Measurements from ENCODE around the gene RFX2.
"Not testable (repeated sequence)": the region's sequence is repeated elsewhere in the genome, so short reads cannot be mapped to it uniquely, and the experiment has no call there.

RFX2 gene

GRCh38 chr19:6034512-6034911 is 75.8 kb downstream of the RFX2 start:
- DNase-seq: no peak

GRCh38 chr19:6033744-6034264 is 76.5 kb downstream of the RFX2 start:
- no peak for DNase-seq

- DNase-seq: no peak
Measured at GRCh38 chr19:6032827-6033226, 77.5 kb downstream of the RFX2 start.

- DNase-seq: no peak
Measured at GRCh38 chr19:6032381-6032780, 77.9 kb downstream of the RFX2 start.

GRCh38 chr19:6030214-6030507 is 80.1 kb downstream of the RFX2 start:
- DNase-seq: no peak

- no peak for DNase-seq
Measured at GRCh38 chr19:6026390-6027227, 83.7 kb downstream of the RFX2 start.

GRCh38 chr19:6024756-6025155 is 85.5 kb downstream of the RFX2 start:
- DNase-seq: not testable (repeated sequence)

DNA sequence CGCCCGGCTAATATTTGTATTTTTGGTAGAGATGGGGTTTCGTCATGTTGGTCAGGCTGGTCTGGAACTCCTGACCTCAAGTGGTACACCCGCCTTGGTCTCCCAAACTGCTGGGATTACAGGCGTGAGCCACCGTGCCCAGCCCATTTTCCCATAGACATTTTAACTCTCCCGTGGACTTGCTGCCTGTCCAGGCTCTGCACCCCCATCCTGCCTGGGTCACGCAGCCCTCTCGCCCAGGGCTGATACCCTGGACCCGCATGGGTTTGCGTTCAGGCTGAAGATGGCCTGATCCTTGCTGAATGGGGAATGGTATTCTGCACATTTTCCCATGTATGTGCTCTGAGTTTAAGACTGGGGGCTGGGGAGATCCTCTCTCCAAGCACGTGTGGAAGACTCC is 86.4 kb downstream of the RFX2 start:
- DNase-seq: no peak

GRCh38 chr19:6023085-6023682 is 87.1 kb downstream of the RFX2 start:
- DNase-seq: no peak

DNA sequence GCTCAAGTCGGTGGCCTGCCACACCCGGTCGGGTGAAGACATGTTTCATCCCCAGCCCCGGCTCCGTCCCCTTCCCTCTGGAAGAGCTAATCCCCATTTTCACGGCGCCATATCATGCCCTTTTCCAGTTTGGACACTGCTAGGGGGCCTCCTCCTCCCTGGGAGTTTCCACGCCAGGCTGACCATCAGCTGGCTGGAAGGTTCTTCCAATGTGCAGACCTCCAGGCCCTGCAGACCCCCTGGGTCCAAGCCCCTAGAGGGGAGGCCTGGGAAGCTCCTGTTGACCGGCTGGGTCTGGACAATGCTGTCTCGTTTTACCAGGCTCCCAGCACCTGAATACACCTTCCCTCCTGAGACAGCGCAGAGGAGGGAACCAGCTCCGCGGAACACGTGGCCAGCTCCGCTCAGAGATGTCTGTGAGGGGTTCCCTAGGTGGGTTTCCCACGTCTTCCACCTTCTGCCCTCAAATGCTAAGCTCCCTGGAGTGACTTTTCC is 87.7 kb downstream of the RFX2 start:
- DNase-seq: no peak

DNA sequence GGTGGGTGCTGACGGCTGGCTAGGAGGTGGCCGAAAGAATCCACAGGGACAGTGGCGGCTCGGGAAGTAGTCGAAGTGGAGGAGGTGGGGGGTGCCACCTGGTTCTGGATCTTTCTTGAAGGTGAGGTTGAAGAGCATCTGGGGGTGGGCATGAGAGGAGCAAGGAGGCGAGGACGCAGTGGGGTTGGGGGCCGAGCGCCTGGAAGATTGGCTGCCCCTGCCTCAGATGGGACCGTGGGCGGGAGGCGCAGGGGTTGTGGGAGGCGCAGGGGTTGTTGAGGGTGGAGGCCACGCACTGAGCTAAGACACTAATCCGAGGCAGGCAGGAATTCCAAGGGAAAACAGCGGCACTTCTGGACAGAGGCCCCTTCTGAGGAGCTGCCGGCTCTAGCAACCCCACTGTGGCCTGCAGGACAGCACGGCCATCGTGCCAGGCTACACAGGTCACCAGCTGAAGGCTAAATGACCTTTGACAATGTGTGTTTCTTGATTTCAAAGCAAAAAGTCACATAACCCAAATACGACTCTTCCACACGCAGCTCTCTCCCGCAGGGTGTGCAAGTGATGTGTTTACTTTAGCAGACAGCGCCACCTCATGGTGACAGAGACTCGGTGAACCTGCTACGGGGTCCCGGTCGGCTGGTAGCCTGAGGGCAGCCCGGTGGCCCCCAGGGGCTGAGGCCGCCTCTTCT is 88.3 kb downstream of the RFX2 start:
- DNase-seq: peak; percentile 87

- DNase-seq: no peak
Measured at GRCh38 chr19:6020972-6021805, 89.1 kb downstream of the RFX2 start.

DNA sequence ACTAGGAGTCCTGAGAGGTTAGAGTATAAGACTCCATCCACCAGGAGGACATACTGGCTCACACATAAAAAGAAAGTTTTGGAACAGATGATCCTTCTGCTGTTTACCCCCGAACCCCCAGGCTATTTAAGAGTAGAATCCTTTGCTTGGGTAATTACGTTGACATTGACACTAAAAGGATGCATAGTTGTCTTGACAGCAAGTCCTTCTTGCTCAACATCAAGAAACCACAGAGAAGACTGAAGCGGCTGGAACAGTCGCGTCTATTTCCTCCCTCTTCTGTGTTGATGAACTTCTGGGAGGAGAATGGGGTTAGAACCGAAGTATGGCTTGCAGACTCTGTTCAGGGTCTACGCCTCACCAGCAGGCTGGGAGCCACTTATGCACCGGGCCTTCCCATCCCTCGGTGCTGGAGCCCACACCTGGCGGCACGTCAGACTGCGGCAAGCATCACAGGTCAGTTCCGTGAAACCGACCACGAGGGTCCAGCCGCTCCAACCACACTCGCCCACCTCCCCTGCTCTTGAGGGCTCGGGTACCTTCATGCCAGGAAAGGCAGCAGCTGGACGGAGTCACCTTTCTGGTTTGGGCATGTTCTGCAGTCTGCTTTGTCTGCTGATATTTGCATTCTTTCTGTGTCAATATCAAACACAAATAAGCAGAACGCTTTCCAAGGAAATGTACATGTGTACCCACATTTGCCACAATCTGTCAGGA is 90.0 kb downstream of the RFX2 start:
- no peak for DNase-seq

GRCh38 chr19:6018786-6019185 is 91.5 kb downstream of the RFX2 start:
- DNase-seq: no peak

DNA sequence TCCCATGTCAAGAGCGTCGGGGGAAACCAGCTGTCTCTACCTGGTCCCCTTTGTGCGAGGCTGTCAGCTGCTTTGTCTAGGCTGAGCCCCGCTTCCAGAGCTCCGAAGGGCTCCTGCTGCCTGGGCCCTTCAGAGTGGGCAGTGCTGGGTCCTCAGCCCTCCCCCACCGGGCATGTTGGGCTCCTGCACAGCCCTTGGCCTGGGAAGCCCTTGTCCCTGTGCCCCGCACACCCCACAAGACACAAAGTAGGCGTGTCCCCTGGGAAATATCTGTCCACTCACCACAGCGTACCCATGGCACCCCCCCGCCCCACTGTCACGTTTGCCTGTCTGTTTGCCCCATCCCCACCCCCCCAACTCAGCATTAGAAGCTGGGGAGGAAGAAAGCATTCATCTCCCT is 92.7 kb downstream of the RFX2 start:
- no peak for DNase-seq

DNA sequence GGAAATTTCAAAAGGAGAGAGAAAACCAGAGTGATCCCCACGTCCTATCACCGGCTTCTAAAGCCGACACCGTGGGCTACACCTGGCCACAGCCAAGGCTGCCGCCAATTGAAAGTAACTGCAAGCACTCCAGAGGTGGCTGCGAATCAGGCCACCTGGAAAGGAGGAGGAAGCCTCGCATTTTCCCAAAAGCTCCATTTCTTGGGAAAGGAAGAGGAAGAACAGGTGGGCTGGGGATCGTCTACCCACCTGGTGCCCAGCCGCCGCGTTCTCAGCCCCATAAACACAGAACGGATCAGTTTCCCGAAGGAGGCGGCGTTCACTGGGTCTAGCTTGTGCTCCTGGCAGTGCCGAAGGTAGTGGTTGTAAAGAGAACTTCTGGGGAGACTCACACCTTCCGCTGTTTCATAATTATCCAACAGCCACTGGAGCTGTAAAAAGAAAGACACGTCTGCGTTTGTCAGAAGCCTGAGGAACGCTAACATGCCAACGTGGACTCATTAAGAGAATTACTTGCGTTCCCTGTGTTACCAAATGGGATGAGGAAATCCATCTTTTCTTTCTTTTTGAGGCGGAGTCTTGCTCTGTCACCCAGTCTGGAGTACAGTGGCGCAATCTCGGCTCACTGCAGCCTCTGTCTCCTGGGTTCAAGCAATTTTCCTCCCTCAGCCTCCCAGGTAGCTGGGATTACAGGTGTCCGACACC is 94.3 kb downstream of the RFX2 start:
- no peak for DNase-seq

GRCh38 chr19:6014551-6015135 is 95.7 kb downstream of the RFX2 start:
- DNase-seq: no peak

GRCh38 chr19:6012426-6013170 is 97.7 kb downstream of the RFX2 start:
- DNase-seq: no peak

- no peak for DNase-seq
Measured at GRCh38 chr19:6011794-6012193, 98.5 kb downstream of the RFX2 start.

GRCh38 chr19:6011206-6011605 is 99.1 kb downstream of the RFX2 start:
- no peak for DNase-seq
